Cardiac muscle cell (in vitro differentiated cells and primary cell): ENCODE results near the gene GRP. TPM values are rescaled to one million over a fixed set of nuclear protein-coding genes. Genes with fewer than 3 reads are reported as not detected.

Source experiments
- DNase-seq, 2 donors: peaks; one replicate each; pipeline versions ENCODE4 v3.0.0 to v3.0.0-alpha.2; 2010 to 2017; ENCODE audit warnings: low read depth in 1 of 2, low spot score in 1 of 2
- H3K27ac ChIP-seq: fragments of 200-600 bp; sonication (generic); 2 replicates; pipeline ENCODE4 v1.5.1; 2016
- H3K27me3 ChIP-seq: fragments of 200-600 bp; sonication (generic); 2 replicates; pipeline ENCODE4 v1.6.0; 2016; ENCODE audit warnings: control low read depth
- H3K36me3 ChIP-seq: fragments of 200-600 bp; sonication (generic); 2 replicates; pipeline ENCODE4 v1.5.1; 2016; ENCODE audit warnings: control low read depth
- H3K4me1 ChIP-seq: fragments of 200-600 bp; sonication (generic); 2 replicates; pipeline ENCODE4 v1.8.1; 2017; ENCODE audit warnings: low read depth, mild to moderate bottlenecking, mixed run types
- H3K4me3 ChIP-seq: fragments of 200-600 bp; sonication (generic); 2 replicates; pipeline ENCODE4 v1.5.1; 2016; ENCODE audit warnings: mild to moderate bottlenecking
- H3K9me3 ChIP-seq: fragments of 200-600 bp; sonication (generic); 2 replicates; pipeline ENCODE4 v1.5.1; 2017; ENCODE audit warnings: low read depth, mild to moderate bottlenecking, control low read depth
- CTCF ChIP-seq: IDR thresholded peaks from 2 replicates; pipeline ENCODE4 v1.5.1; 2012; ENCODE audit warnings: low read depth, mild to moderate bottlenecking, low read length
- polyA plus RNA-seq: library from polyadenylated mRNA; unstranded; fragments of >200 nt; fragmentation: Nextera tagmentation; extraction: Ambion mirVana; gene quantifications from 2 replicates; pipeline ENCODE4 v1.2.1, GENCODE V29; 2016
- total RNA-seq: library from RNA; depleted of rRNA; stranded (reverse); fragments of >200 nt; gene quantifications from 2 replicates; pipeline ENCODE4 v1.2.3, GENCODE V29; 2016

Gene GRP
- total and polyA plus RNA-seq, 2 experiments from 2014 or later, result 1.2 TPM; not detected in 1

DNA sequence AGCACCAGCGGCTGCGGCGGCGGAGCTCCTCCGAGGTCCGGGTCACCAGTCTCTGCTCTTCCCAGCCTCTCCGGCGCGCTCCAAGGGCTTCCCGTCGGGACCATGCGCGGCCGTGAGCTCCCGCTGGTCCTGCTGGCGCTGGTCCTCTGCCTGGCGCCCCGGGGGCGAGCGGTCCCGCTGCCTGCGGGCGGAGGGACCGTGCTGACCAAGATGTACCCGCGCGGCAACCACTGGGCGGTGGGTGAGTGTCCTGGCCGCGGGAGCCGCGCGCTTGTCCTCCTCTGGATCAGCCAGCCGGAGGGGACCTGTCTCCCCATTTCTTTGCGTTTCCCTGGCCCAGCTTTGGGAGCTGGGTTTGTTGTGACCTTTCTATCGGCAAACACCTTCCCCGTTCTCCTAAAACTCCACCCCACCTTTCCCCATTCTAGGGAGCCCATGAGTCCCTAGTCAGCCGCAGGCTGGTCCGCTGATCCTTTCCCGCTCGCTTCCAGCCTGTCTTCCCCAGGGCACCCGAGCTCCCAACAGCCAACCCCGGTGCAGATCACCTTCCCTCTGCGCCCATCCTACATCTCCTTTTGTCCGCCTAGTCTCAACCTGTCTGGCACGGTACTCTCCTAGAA lies 316 bp downstream of the GRP start:
- no peaks in the 10 kb centered on the region for H3K9me3 ChIP-seq
- peak in 1 of 2 donors; percentile 41 for DNase-seq
- H3K27me3 ChIP-seq, result peaks cover 99% of the 10 kb centered on the region
- H3K4me3 ChIP-seq, result peak overlapping the region; percentile 19
- no peak for TF ChIP-seq CTCF
- no peak overlapping the region for H3K27ac ChIP-seq
- peaks cover 5% of the 10 kb centered on the region for H3K4me1 ChIP-seq
- no peaks in the 10 kb centered on the region for H3K36me3 ChIP-seq

DNA sequence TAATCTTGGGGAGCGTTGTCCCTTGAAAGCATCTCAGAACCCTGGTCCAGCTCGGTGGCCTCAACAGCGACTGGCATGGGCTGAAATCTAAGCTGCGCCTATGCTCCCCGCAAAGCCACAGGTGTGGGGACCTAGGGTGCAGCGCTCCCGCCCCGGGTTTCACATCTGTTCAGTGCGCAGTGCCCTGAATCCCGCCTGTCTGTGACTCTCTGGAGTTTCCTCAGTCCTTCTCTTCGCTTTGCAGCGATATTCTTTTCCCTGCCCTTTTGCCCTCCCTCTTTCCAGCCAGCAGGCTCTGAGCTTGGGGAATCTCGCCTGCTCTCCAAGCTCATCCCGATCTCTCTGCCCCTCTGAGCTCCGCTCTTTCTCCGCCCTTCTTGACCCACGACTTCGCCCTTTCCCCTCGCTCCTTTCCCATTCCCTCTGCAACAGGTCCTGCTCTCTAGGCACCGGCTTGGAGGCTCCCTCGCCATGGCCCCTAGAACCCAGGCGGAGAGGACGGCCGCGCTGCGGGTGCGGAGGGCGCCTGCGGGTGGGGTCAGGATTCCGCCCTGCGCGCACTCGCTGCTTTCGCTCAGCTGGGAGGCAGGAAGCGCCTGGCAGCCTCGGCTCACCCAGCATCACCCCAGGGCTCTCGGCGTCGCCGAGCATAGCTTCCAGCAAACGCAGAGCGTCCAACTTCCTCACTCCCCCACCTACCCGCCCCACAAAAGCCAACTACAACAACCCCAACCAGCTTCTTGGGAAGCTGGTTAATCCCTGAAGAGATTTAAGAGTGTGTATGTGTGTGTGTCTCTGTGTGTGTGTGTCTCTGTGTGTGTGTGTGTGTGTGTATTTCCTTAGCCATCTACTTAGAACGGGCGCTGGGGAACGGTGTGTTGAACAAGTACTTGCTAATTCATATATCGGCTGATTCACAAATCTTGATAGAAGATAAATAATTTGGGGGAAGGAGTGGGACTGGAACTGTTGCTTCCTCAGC lies 1.1 kb downstream of the GRP start:
- no peak overlapping the region for H3K27ac ChIP-seq
- H3K36me3 ChIP-seq, result no peaks in the 10 kb centered on the region
- DNase-seq, result peak in 1 of 2 donors; percentile 28
- H3K4me3 ChIP-seq, result peak overlapping the region; percentile 14
- H3K27me3 ChIP-seq, result peaks cover 100% of the 10 kb centered on the region
- no peaks in the 10 kb centered on the region for H3K9me3 ChIP-seq
- peaks cover 5% of the 10 kb centered on the region for H3K4me1 ChIP-seq
- no peak for TF ChIP-seq CTCF

- Histone ChIP-seq H3K4me3 (no peak overlapping the region), H3K9me3 (no peaks in the 10 kb centered on the region), H3K36me3 (no peaks in the 10 kb centered on the region), H3K27me3 (peaks cover 91% of the 10 kb centered on the region), H3K27ac (no peak overlapping the region), H3K4me1 (peaks cover 5% of the 10 kb centered on the region)
- no peak for DNase-seq
- TF ChIP-seq CTCF, result no peak
Observed at GRCh38 chr18:59222341-59222740, 2.4 kb downstream of the GRP start.

DNA sequence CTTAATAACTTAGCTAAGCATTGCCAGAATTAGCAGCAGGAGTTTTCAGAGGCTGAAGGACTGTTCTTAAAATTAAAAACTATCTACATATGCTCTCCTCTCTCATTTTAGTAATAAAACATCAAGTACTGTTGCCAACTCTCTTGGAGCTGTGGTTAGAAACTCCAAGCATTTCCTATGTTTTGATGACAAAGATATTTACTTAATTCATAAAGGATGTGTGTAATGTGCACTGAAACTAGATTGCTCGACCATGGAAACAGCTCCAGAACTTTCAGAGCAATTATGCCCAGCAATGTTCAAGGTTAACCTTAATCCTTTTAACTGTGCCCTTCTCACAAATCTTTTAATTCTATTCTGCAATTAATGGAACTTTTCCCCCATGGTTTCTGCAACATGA lies 8.4 kb downstream of the GRP start:
- no peaks in the 10 kb centered on the region for H3K4me1 ChIP-seq
- no peak for TF ChIP-seq CTCF
- no peaks in the 10 kb centered on the region for H3K36me3 ChIP-seq
- no peaks in the 10 kb centered on the region for H3K9me3 ChIP-seq
- no peak overlapping the region for H3K27ac ChIP-seq
- peaks cover 52% of the 10 kb centered on the region for H3K27me3 ChIP-seq
- no peak overlapping the region for H3K4me3 ChIP-seq
- no peak for DNase-seq

GRCh38 chr18:59229191-59229590 lies 9.2 kb downstream of the GRP start:
- Histone ChIP-seq H3K27me3 (peaks cover 44% of the 10 kb centered on the region), H3K4me1 (no peaks in the 10 kb centered on the region), H3K4me3 (no peak overlapping the region), H3K27ac (no peak overlapping the region), H3K9me3 (no peaks in the 10 kb centered on the region), H3K36me3 (no peaks in the 10 kb centered on the region)
- DNase-seq, result no peak
- TF ChIP-seq CTCF, result no peak
